ENCODE measurements around the gene LTA.

The LTA gene

GRCh38 chr6:31622684-31623091 lies 50.6 kb downstream of the LTA start:
- in situ Hi-C loops (cut with MboI; ENCODE audit: low sequenced_read_pairs) = no loop called here
